Vagina (tissue), 2 donors: ENCODE data around the gene DOK7.

Source experiments
- POLR2A ChIP-seq, 2 donors: fragments of 450-650 bp; IDR thresholded peaks; one replicate each; pipeline ENCODE4 v1.6.1; 2017; ENCODE audit warnings: antibody characterized with exemption in 2 of 2, mild to moderate bottlenecking in 2 of 2, moderate library complexity in 2 of 2
- POLR2AphosphoS5 ChIP-seq, 2 donors: sonication (generic); formaldehyde crosslinking; IDR thresholded peaks; one replicate each; pipeline ENCODE4 v1.9.0; 2017; ENCODE audit warnings: antibody characterized with exemption in 2 of 2, mild to moderate bottlenecking in 2 of 2, low read depth in 1 of 2; ENCODE audit not compliant: insufficient read depth in 1 of 2
- TF ChIP-seq, protein P1 (sequence below), 3 experiments: fragments of 450-650 bp in 2 of 3; fragments of 200-600 bp in 1 of 3; sonication (generic) in 1 of 3; IDR thresholded peaks; one replicate each; pipeline ENCODE4 v1.5.1; 2017 to 2019; ENCODE audit warnings: antibody characterized with exemption in 3 of 3, mild to moderate bottlenecking in 2 of 3, moderate library complexity in 2 of 3

- TF ChIP-seq, protein P1, sequence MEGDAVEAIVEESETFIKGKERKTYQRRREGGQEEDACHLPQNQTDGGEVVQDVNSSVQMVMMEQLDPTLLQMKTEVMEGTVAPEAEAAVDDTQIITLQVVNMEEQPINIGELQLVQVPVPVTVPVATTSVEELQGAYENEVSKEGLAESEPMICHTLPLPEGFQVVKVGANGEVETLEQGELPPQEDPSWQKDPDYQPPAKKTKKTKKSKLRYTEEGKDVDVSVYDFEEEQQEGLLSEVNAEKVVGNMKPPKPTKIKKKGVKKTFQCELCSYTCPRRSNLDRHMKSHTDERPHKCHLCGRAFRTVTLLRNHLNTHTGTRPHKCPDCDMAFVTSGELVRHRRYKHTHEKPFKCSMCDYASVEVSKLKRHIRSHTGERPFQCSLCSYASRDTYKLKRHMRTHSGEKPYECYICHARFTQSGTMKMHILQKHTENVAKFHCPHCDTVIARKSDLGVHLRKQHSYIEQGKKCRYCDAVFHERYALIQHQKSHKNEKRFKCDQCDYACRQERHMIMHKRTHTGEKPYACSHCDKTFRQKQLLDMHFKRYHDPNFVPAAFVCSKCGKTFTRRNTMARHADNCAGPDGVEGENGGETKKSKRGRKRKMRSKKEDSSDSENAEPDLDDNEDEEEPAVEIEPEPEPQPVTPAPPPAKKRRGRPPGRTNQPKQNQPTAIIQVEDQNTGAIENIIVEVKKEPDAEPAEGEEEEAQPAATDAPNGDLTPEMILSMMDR (IDR thresholded peaks at IDR 0.05): no peak
- no peak for TF ChIP-seq POLR2A (IDR thresholded peaks at IDR 0.05)
- TF ChIP-seq POLR2AphosphoS5 (IDR thresholded peaks at IDR 0.05; ENCODE audit: insufficient read depth in 1 of 2, low read depth in 1 of 2): no peak
These were observed 46.8 kb upstream of the DOK7 start for GRCh38 chr4:3416270-3416669.
